Testis (tissue), 2 donors: ENCODE measurements around the gene PAK1.

ENCODE experiments used
- POLR2A ChIP-seq: fragments of 450-650 bp; IDR thresholded peaks from one replicate; pipeline ENCODE4 v1.6.1; 2017; ENCODE audit warnings: antibody characterized with exemption, mild to moderate bottlenecking, moderate library complexity
- TF ChIP-seq, protein P1 (sequence below), 3 experiments: fragments of 450-650 bp in 2 of 3; fragments of 200-600 bp in 1 of 3; sonication (generic) in 1 of 3; IDR thresholded peaks; one replicate each; pipeline ENCODE4 v1.5.1; 2016 to 2019; ENCODE audit warnings: antibody characterized with exemption in 3 of 3, mild to moderate bottlenecking in 2 of 3, moderate library complexity in 1 of 3

DNA sequence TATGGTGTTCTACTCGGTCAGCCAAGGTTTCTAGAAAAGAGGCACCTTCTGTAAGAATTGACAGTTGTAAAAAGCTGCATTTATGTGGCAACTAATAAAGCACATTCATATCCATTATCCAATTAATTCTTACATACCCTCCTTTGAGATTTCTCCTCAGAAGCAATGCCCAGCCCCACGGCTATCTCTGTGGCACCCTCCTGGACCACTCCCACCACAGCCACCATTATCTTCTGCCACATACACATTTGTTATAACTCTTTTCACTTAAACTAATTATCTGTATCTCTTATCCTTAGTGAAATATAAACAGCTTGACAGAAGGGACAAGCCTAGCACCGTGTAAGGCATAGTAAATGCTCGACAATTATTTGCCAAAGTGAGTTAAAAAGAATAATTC is 48.5 kb downstream of the PAK1 start:
- TF ChIP-seq, protein P1, sequence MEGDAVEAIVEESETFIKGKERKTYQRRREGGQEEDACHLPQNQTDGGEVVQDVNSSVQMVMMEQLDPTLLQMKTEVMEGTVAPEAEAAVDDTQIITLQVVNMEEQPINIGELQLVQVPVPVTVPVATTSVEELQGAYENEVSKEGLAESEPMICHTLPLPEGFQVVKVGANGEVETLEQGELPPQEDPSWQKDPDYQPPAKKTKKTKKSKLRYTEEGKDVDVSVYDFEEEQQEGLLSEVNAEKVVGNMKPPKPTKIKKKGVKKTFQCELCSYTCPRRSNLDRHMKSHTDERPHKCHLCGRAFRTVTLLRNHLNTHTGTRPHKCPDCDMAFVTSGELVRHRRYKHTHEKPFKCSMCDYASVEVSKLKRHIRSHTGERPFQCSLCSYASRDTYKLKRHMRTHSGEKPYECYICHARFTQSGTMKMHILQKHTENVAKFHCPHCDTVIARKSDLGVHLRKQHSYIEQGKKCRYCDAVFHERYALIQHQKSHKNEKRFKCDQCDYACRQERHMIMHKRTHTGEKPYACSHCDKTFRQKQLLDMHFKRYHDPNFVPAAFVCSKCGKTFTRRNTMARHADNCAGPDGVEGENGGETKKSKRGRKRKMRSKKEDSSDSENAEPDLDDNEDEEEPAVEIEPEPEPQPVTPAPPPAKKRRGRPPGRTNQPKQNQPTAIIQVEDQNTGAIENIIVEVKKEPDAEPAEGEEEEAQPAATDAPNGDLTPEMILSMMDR (IDR thresholded peaks at IDR 0.05), result no peak
- no peak for TF ChIP-seq POLR2A
